ENCODE measurements around the gene BANP.

BANP gene

GRCh38 chr16:87949071-87949744 is 2.0 kb upstream of the BANP start:
- no peak for DNase-seq

GRCh38 chr16:87951552-87952538 is 611 bp downstream of the BANP start:
- no peak for DNase-seq

- DNase-seq: no peak
Observed at GRCh38 chr16:87952751-87953150, 1.5 kb downstream of the BANP start.

- DNase-seq: peak; percentile 83
Observed at GRCh38 chr16:87953308-87954215, 2.3 kb downstream of the BANP start.

- DNase-seq: peak; percentile 75
Observed at GRCh38 chr16:87954361-87954760, 3.1 kb downstream of the BANP start.

- no peak for DNase-seq
Observed at GRCh38 chr16:87954826-87955225, 3.6 kb downstream of the BANP start.

GRCh38 chr16:87955302-87956097 is 4.3 kb downstream of the BANP start:
- DNase-seq: peak; percentile 85

GRCh38 chr16:87956098-87956364 is 4.8 kb downstream of the BANP start:
- DNase-seq: no peak

- peak; percentile 83 for DNase-seq
Observed at GRCh38 chr16:87956365-87957231, 5.4 kb downstream of the BANP start.

- no peak for DNase-seq
Observed at GRCh38 chr16:87957296-87958094, 6.3 kb downstream of the BANP start.

- no peak for DNase-seq
Observed at GRCh38 chr16:87958632-87959031, 7.4 kb downstream of the BANP start.

- no peak for DNase-seq
Observed at GRCh38 chr16:87959391-87959990, 8.3 kb downstream of the BANP start.

GRCh38 chr16:87960296-87960695 is 9.1 kb downstream of the BANP start:
- no peak for DNase-seq

GRCh38 chr16:87960852-87961251 is 9.6 kb downstream of the BANP start:
- DNase-seq: no peak

- DNase-seq: no peak
Observed at GRCh38 chr16:87961623-87962022, 10.4 kb downstream of the BANP start.

- peak; percentile 85 for DNase-seq
Observed at GRCh38 chr16:87963400-87963799, 12.2 kb downstream of the BANP start.

GRCh38 chr16:87964049-87964659 is 12.9 kb downstream of the BANP start:
- DNase-seq: no peak

- no peak for DNase-seq
Observed at GRCh38 chr16:87965417-87965816, 14.2 kb downstream of the BANP start.

GRCh38 chr16:87966064-87966645 is 14.9 kb downstream of the BANP start:
- DNase-seq: no peak

Measured in suppressor macrophage treated with lipopolysaccharide for 4 hours (primary cell).